Muscle layer of colon (tissue), 2 donors: Measurements from ENCODE around the gene BACH2.

Experiments used
- H3K27ac ChIP-seq: one replicate; pipeline ENCODE4 v1.7.0; 2013; ENCODE audit warnings: low read depth, mild to moderate bottlenecking, low read length, moderate library complexity
- H3K27me3 ChIP-seq, 2 donors: one replicate each; pipeline ENCODE4 v1.7.0; 2013; ENCODE audit warnings: low read length in 2 of 2, mild to moderate bottlenecking in 2 of 2; ENCODE audit not compliant: insufficient read depth in 2 of 2, control insufficient read depth in 1 of 2
- H3K36me3 ChIP-seq: one replicate; pipeline ENCODE4 v1.7.0; 2013; ENCODE audit warnings: mild to moderate bottlenecking, low read length; ENCODE audit not compliant: insufficient read depth
- H3K4me1 ChIP-seq: one replicate; pipeline ENCODE4 v1.7.0; 2013; ENCODE audit warnings: mild to moderate bottlenecking, low read length; ENCODE audit not compliant: insufficient read depth
- H3K4me3 ChIP-seq, 2 donors: one replicate each; pipeline ENCODE4 v1.7.0; 2013; ENCODE audit warnings: low read length in 2 of 2, low read depth in 1 of 2, mild to moderate bottlenecking in 1 of 2, moderate library complexity in 1 of 2
- H3K9ac ChIP-seq: one replicate; pipeline ENCODE4 v1.7.0; 2013; ENCODE audit warnings: low read length
- H3K9me3 ChIP-seq: one replicate; pipeline ENCODE4 v1.7.0; 2013; ENCODE audit warnings: mild to moderate bottlenecking, low read length
- donor health status: abdominal sarcoma.
- donor health status: Adenocarcinoma of cecum.

Gene BACH2

GRCh38 chr6:90186637-90187371 is 109.8 kb downstream of the BACH2 start:
- H3K9ac ChIP-seq, result no peak overlapping the region
- no peaks in the 10 kb centered on the region for H3K4me1 ChIP-seq
- H3K27ac ChIP-seq, result no peak overlapping the region
- H3K36me3 ChIP-seq, result no peaks in the 10 kb centered on the region
- H3K9me3 ChIP-seq, result no peaks in the 10 kb centered on the region
- no peaks in the 10 kb centered on the region for H3K27me3 ChIP-seq
- no peak overlapping the region for H3K4me3 ChIP-seq

GRCh38 chr6:90186026-90186425 is 110.6 kb downstream of the BACH2 start:
- Histone ChIP-seq H3K9me3 (no peaks in the 10 kb centered on the region), H3K27me3 (no peaks in the 10 kb centered on the region), H3K36me3 (no peaks in the 10 kb centered on the region), H3K4me3 (no peak overlapping the region), H3K9ac (no peak overlapping the region), H3K4me1 (no peaks in the 10 kb centered on the region), H3K27ac (no peak overlapping the region)

- Histone ChIP-seq H3K27ac (no peak overlapping the region), H3K36me3 (no peaks in the 10 kb centered on the region), H3K4me1 (no peaks in the 10 kb centered on the region), H3K4me3 (no peak overlapping the region), H3K9ac (no peak overlapping the region), H3K9me3 (no peaks in the 10 kb centered on the region), H3K27me3 (no peaks in the 10 kb centered on the region)
These were observed 112.0 kb downstream of the BACH2 start for GRCh38 chr6:90184334-90185298.

GRCh38 chr6:90183587-90184333 is 112.9 kb downstream of the BACH2 start:
- no peaks in the 10 kb centered on the region for H3K4me1 ChIP-seq
- no peaks in the 10 kb centered on the region for H3K36me3 ChIP-seq
- H3K4me3 ChIP-seq, result no peak overlapping the region
- no peaks in the 10 kb centered on the region for H3K27me3 ChIP-seq
- no peak overlapping the region for H3K27ac ChIP-seq
- no peaks in the 10 kb centered on the region for H3K9me3 ChIP-seq
- H3K9ac ChIP-seq, result no peak overlapping the region

GRCh38 chr6:90180526-90180925 is 116.1 kb downstream of the BACH2 start:
- Histone ChIP-seq H3K9ac (no peak overlapping the region), H3K4me3 (no peak overlapping the region), H3K27ac (no peak overlapping the region), H3K9me3 (no peaks in the 10 kb centered on the region), H3K4me1 (peaks cover 5% of the 10 kb centered on the region), H3K36me3 (no peaks in the 10 kb centered on the region), H3K27me3 (no peaks in the 10 kb centered on the region)

- Histone ChIP-seq H3K4me1 (peaks cover 5% of the 10 kb centered on the region), H3K9me3 (no peaks in the 10 kb centered on the region), H3K27me3 (no peaks in the 10 kb centered on the region), H3K4me3 (no peak overlapping the region), H3K27ac (no peak overlapping the region), H3K9ac (no peak overlapping the region), H3K36me3 (no peaks in the 10 kb centered on the region)
These were observed 117.2 kb downstream of the BACH2 start for GRCh38 chr6:90179190-90180169.

GRCh38 chr6:90178384-90178855 is 118.2 kb downstream of the BACH2 start:
- Histone ChIP-seq H3K4me3 (no peak overlapping the region), H3K36me3 (no peaks in the 10 kb centered on the region), H3K4me1 (peaks cover 5% of the 10 kb centered on the region), H3K27ac (no peak overlapping the region), H3K9ac (no peak overlapping the region), H3K27me3 (no peaks in the 10 kb centered on the region), H3K9me3 (no peaks in the 10 kb centered on the region)

- no peak overlapping the region for H3K9ac ChIP-seq
- no peaks in the 10 kb centered on the region for H3K36me3 ChIP-seq
- no peak overlapping the region for H3K4me3 ChIP-seq
- H3K9me3 ChIP-seq, result no peaks in the 10 kb centered on the region
- H3K4me1 ChIP-seq, result peaks cover 5% of the 10 kb centered on the region
- no peaks in the 10 kb centered on the region for H3K27me3 ChIP-seq
- no peak overlapping the region for H3K27ac ChIP-seq
These were observed 118.9 kb downstream of the BACH2 start for GRCh38 chr6:90177544-90178383.

- Histone ChIP-seq H3K9ac (no peak overlapping the region), H3K27me3 (no peaks in the 10 kb centered on the region), H3K4me1 (peaks cover 5% of the 10 kb centered on the region), H3K4me3 (no peak overlapping the region), H3K9me3 (no peaks in the 10 kb centered on the region), H3K27ac (no peak overlapping the region), H3K36me3 (no peaks in the 10 kb centered on the region)
These were observed 120.8 kb downstream of the BACH2 start for GRCh38 chr6:90175627-90176538.
